GM23248 (cell line): ENCODE measurements around the gene TMIGD3. TPM values are rescaled to one million over a fixed set of nuclear protein-coding genes. Genes with fewer than 3 reads are reported as not detected.

Source experiments
- DNase-seq: peaks from one replicate; pipeline ENCODE4 v3.0.0-alpha.2; 2015
- H2AFZ ChIP-seq: fragments of 200-600 bp; sonication (generic); 2 replicates; pipeline ENCODE4 v1.6.1; 2016; ENCODE audit warnings: antibody characterized with exemption
- H3F3A ChIP-seq: fragments of 200-600 bp; sonication (generic); 2 replicates; pipeline ENCODE4 v1.6.1; 2016; ENCODE audit warnings: mild to moderate bottlenecking, antibody characterized with exemption, mixed run types; ENCODE audit not compliant: insufficient read depth
- H3K27ac ChIP-seq: fragments of 200-600 bp; sonication (generic); 2 replicates; pipeline ENCODE4 v1.5.1; 2016; ENCODE audit warnings: mild to moderate bottlenecking
- H3K27me3 ChIP-seq: fragments of 200-600 bp; sonication (generic); replicated peaks from 2 replicates; pipeline ENCODE4 v1.6.1; 2016; ENCODE audit warnings: mild to moderate bottlenecking; ENCODE audit not compliant: insufficient read depth
- H3K36me3 ChIP-seq: fragments of 200-600 bp; sonication (generic); 2 replicates; pipeline ENCODE4 v1.6.1; 2016; ENCODE audit warnings: low read depth, mild to moderate bottlenecking
- H3K4me1 ChIP-seq: fragments of 200-600 bp; sonication (generic); 2 replicates; pipeline ENCODE4 v1.6.1; 2016; ENCODE audit warnings: mild to moderate bottlenecking; ENCODE audit not compliant: insufficient read depth
- H3K4me2 ChIP-seq: fragments of 200-600 bp; sonication (generic); one replicate; pipeline ENCODE4 v1.6.1; 2016; ENCODE audit warnings: mild to moderate bottlenecking; ENCODE audit not compliant: unreplicated experiment
- H3K4me3 ChIP-seq: fragments of 200-600 bp; sonication (generic); 2 replicates; pipeline ENCODE4 v1.5.1; 2016; ENCODE audit warnings: mild to moderate bottlenecking
- H3K79me2 ChIP-seq: fragments of 200-600 bp; sonication (generic); 2 replicates; pipeline ENCODE4 v1.6.1; 2016; ENCODE audit warnings: mild to moderate bottlenecking; ENCODE audit not compliant: insufficient read depth
- H3K9ac ChIP-seq: fragments of 200-600 bp; sonication (generic); 2 replicates; pipeline ENCODE4 v1.6.1; 2016; ENCODE audit warnings: mild to moderate bottlenecking
- H3K9me2 ChIP-seq: fragments of 200-600 bp; sonication (generic); 2 replicates; pipeline ENCODE4 v1.6.1; 2016; ENCODE audit warnings: mixed run types, mild to moderate bottlenecking, moderate library complexity; ENCODE audit not compliant: insufficient read depth
- H3K9me3 ChIP-seq: fragments of 200-600 bp; sonication (generic); one replicate; pipeline ENCODE4 v1.6.1; 2017; ENCODE audit warnings: low read depth
- H4K20me1 ChIP-seq: fragments of 200-600 bp; sonication (generic); 2 replicates; pipeline ENCODE4 v1.6.0; 2016; ENCODE audit not compliant: insufficient read depth
- EZH2 ChIP-seq: fragments of 200-600 bp; sonication (generic); IDR thresholded peaks from 2 replicates; pipeline ENCODE4 v1.6.1; 2018; ENCODE audit warnings: antibody characterized with exemption, mild to moderate bottlenecking; ENCODE audit not compliant: insufficient read depth, poor library complexity, severe bottlenecking
- EZH2phosphoT487 ChIP-seq: fragments of 200-600 bp; sonication (generic); IDR thresholded peaks from 2 replicates; pipeline ENCODE4 v1.6.1; 2018; ENCODE audit warnings: antibody characterized with exemption, moderate library complexity, mild to moderate bottlenecking, low read depth; ENCODE audit not compliant: insufficient read depth
- WGBS, 2 experiments: methylation state at CpG; one replicate each; pipeline ENCODE4 v1.1.6; 2015 to 2017; ENCODE audit warnings: low lambda C conversion rate in 2 of 2, low coverage in 1 of 2; ENCODE audit errors: missing lambda C conversion rate in 2 of 2; 5-methylcytosine and 5-hydroxymethylcytosine counted together
- in situ Hi-C: fragments of 300-500 bp; cut with MboI; formaldehyde crosslinking; loops from 2 replicates; pipeline ENCODE4 v1.15.0; 2020
- polyA plus RNA-seq: library from polyadenylated mRNA; unstranded; fragments of >200 nt; fragmentation: Nextera tagmentation; extraction: Ambion mirVana; gene quantifications from 2 replicates; pipeline ENCODE4 v1.2.1, GENCODE V29; 2016
- total RNA-seq: library from RNA; depleted of rRNA; stranded (reverse); fragments of >200 nt; shearing (Covaris generic); gene quantifications from 2 replicates; pipeline ENCODE4 v1.2.3, GENCODE V29; 2014

TMIGD3 gene
- total and polyA plus RNA-seq, 2 experiments from 2014 or later, result not detected

- no peaks in the 10 kb centered on the region for H4K20me1 ChIP-seq
- H3K27me3 ChIP-seq, result no peaks in the 10 kb centered on the region
- H3F3A ChIP-seq, result peaks cover 14% of the 10 kb centered on the region; the same call in 1 of the 2 replicates
- no peak overlapping the region for H3K4me3 ChIP-seq
- H3K9me3 ChIP-seq, result no peaks in the 10 kb centered on the region
- H3K9ac ChIP-seq, result no peak overlapping the region
- WGBS, 2 experiments, result 32 to 40% methylated on average over 1 of the region's 1 CpG
- no peaks in the 10 kb centered on the region for H3K36me3 ChIP-seq
- no peak overlapping the region for H3K27ac ChIP-seq
- H3K79me2 ChIP-seq, result no peaks in the 10 kb centered on the region
- no peak for DNase-seq
- no peak overlapping the region for H2AFZ ChIP-seq
- H3K4me2 ChIP-seq, result no peak overlapping the region
- no peaks in the 10 kb centered on the region for H3K9me2 ChIP-seq
- H3K4me1 ChIP-seq, result peaks cover 10% of the 10 kb centered on the region
- in situ Hi-C loops, result loop anchor here (25.0 kb wide), 1 partner anchor 882 kb away; no protein-coding TSS in a partner anchor
- TF ChIP-seq EZH2, result no peak
- no peak for TF ChIP-seq EZH2phosphoT487
Observed at GRCh38 chr1:111480674-111481073, 22.8 kb downstream of the TMIGD3 start.

GRCh38 chr1:111476761-111477309 is 26.6 kb downstream of the TMIGD3 start:
- no peak for DNase-seq
- Histone ChIP-seq H3K36me3 (no peaks in the 10 kb centered on the region), H3K9ac (no peak overlapping the region), H3K27me3 (no peaks in the 10 kb centered on the region), H4K20me1 (no peaks in the 10 kb centered on the region), H3K4me2 (no peak overlapping the region), H3K4me1 (0 out of 2 replicates have a peak, but pooled peaks cover 7% of the 10 kb centered on the region), H3K9me2 (no peaks in the 10 kb centered on the region), H2AFZ (no peak overlapping the region), H3K27ac (no peak overlapping the region), H3K9me3 (no peaks in the 10 kb centered on the region), H3F3A (no peaks in the 10 kb centered on the region), H3K4me3 (no peak overlapping the region), H3K79me2 (no peaks in the 10 kb centered on the region)
- TF ChIP-seq EZH2phosphoT487 (no peak), EZH2 (no peak)
- in situ Hi-C loops, result loop anchor here (10.0 to 25.0 kb wide), 2 partner anchors 278 to 885 kb away; partner anchors contain the start of gene DDX20
- WGBS, 2 experiments, result 47 to 58% methylated on average over 2 of the region's 2 CpGs

- H3K27ac ChIP-seq, result no peak overlapping the region
- H3K27me3 ChIP-seq, result no peaks in the 10 kb centered on the region
- no peaks in the 10 kb centered on the region for H3K9me3 ChIP-seq
- no peaks in the 10 kb centered on the region for H3K9me2 ChIP-seq
- H3K4me1 ChIP-seq, result 0 out of 2 replicates have a peak, but pooled peaks cover 7% of the 10 kb centered on the region
- no peak overlapping the region for H3K4me2 ChIP-seq
- in situ Hi-C loops, result loop anchor here (10.0 to 25.0 kb wide), 2 partner anchors 279 to 886 kb away; partner anchors contain the start of gene DDX20
- no peak overlapping the region for H3K4me3 ChIP-seq
- no peak for TF ChIP-seq EZH2phosphoT487
- TF ChIP-seq EZH2, result no peak
- H3K9ac ChIP-seq, result no peak overlapping the region
- H3F3A ChIP-seq, result no peaks in the 10 kb centered on the region
- no peak overlapping the region for H2AFZ ChIP-seq
- no peak for DNase-seq
- H3K36me3 ChIP-seq, result no peaks in the 10 kb centered on the region
- H4K20me1 ChIP-seq, result no peaks in the 10 kb centered on the region
- no peaks in the 10 kb centered on the region for H3K79me2 ChIP-seq
Observed at GRCh38 chr1:111476214-111476613, 27.2 kb downstream of the TMIGD3 start.

- DNase-seq, result no peak
- Histone ChIP-seq H4K20me1 (no peaks in the 10 kb centered on the region), H2AFZ (no peak overlapping the region), H3K9me3 (no peaks in the 10 kb centered on the region), H3K36me3 (no peaks in the 10 kb centered on the region), H3K4me3 (no peak overlapping the region), H3K79me2 (no peaks in the 10 kb centered on the region), H3K27me3 (no peaks in the 10 kb centered on the region), H3K9me2 (no peaks in the 10 kb centered on the region), H3K27ac (no peak overlapping the region), H3K4me1 (0 out of 2 replicates have a peak, but pooled peaks cover 7% of the 10 kb centered on the region), H3F3A (no peaks in the 10 kb centered on the region), H3K9ac (no peak overlapping the region), H3K4me2 (no peak overlapping the region)
- in situ Hi-C loops, result loop anchor here (10.0 to 25.0 kb wide), 2 partner anchors 279 to 887 kb away; partner anchors contain the start of gene DDX20
- TF ChIP-seq EZH2phosphoT487 (no peak), EZH2 (no peak)
- WGBS, 2 experiments, result 95 to 97% methylated on average over 5 of the region's 5 CpGs
Observed at GRCh38 chr1:111475701-111476100, 27.7 kb downstream of the TMIGD3 start.
